K562 (cell line): ENCODE data around the gene NSMF.

Experiments used
- ATF1 ChIP-seq, 2 experiments: fragments of 450-650 bp in 1 of 2; IDR thresholded peaks; 2 replicates each; pipeline ENCODE4 v1.6.1; 2016; ENCODE audit warnings: missing compliant biosample characterization in 1 of 2, missing genetic modification characterization in 1 of 2
- ATF2 ChIP-seq: sonication (generic); formaldehyde crosslinking; IDR thresholded peaks from 2 replicates; pipeline ENCODE4 v1.8.1; 2022; ENCODE audit warnings: missing genetic modification reagents
- CBX5 ChIP-seq: IDR thresholded peaks from 2 replicates; pipeline ENCODE4 v1.6.1; 2014; ENCODE audit warnings: low read depth, borderline replicate concordance
- ETV6 ChIP-seq, 3 experiments: fragments of 150-350 bp in 1 of 3; sonication (generic) in 1 of 3; formaldehyde crosslinking in 1 of 3; IDR thresholded peaks; 2 replicates each; pipeline versions ENCODE4 v1.6.1 to v1.8.0; 2014 to 2022; ENCODE audit warnings: borderline replicate concordance in 2 of 3, low read depth in 2 of 3, antibody characterized with exemption in 1 of 3, low read length in 1 of 3, mild to moderate bottlenecking in 1 of 3, missing genetic modification reagents in 1 of 3
- EZH2 ChIP-seq: IDR thresholded peaks from 2 replicates; pipeline ENCODE4 v1.6.1; 2012; ENCODE audit warnings: low read depth, mild to moderate bottlenecking, inconsistent platforms, low read length, borderline replicate concordance
- FOS ChIP-seq: IDR thresholded peaks from 3 replicates; pipeline ENCODE4 v1.6.1; 2011; ENCODE audit not compliant: insufficient read length; ENCODE audit errors: extremely low read depth
- GTF2B ChIP-seq: IDR thresholded peaks from 2 replicates; pipeline ENCODE4 v1.6.1; 2011; ENCODE audit not compliant: insufficient read length; ENCODE audit errors: extremely low read depth
- LEF1 ChIP-seq: fragments of 450-650 bp; IDR thresholded peaks from 2 replicates; pipeline ENCODE4 v1.6.1; 2016; ENCODE audit warnings: mild to moderate bottlenecking
- SOX6 ChIP-seq: fragments of 450-650 bp; IDR thresholded peaks from 2 replicates; pipeline ENCODE4 v1.6.1; 2014; ENCODE audit warnings: mild to moderate bottlenecking
- YY1 ChIP-seq, 3 experiments: IDR thresholded peaks; 2 replicates each; pipeline ENCODE4 v1.6.1; 2011; ENCODE audit warnings: low read length in 2 of 3, mild to moderate bottlenecking in 2 of 3, moderate library complexity in 2 of 3, borderline replicate concordance in 1 of 3, control low read depth in 1 of 3, low read depth in 1 of 3; ENCODE audit not compliant: insufficient read depth in 3 of 3, insufficient replicate concordance in 2 of 3, control insufficient read depth in 1 of 3, insufficient read length in 1 of 3; ENCODE audit errors: extremely low read depth in 1 of 3
- ZBTB40 ChIP-seq, 2 experiments: fragments of 450-650 bp in 1 of 2; sonication (generic) in 1 of 2; formaldehyde crosslinking in 1 of 2; IDR thresholded peaks; 2 replicates each; pipeline versions ENCODE4 v1.7.1 to v1.9.0; 2016 to 2022; ENCODE audit warnings: inconsistent platforms in 1 of 2, mild to moderate bottlenecking in 1 of 2, missing genetic modification reagents in 1 of 2
- ZC3H11A ChIP-seq: IDR thresholded peaks from 2 replicates; pipeline ENCODE4 v1.6.1; 2012; ENCODE audit warnings: low read depth, low read length, improper control_type of control experiment

- TF ChIP-seq ATF1 (CRISPR knock-in tag; IDR thresholded peaks at IDR 0.05) (no peak), ATF1 (tag; IDR thresholded peaks at IDR 0.05) (no peak), ZBTB40 (IDR thresholded peaks at IDR 0.05) (no peak), ZBTB40 (CRISPR knock-in tag; IDR thresholded peaks at IDR 0.05) (no peak), CBX5 (no peak), YY1 (IDR thresholded peaks at IDR 0.05; ENCODE audit: borderline replicate concordance in 1 of 3, control insufficient read depth in 1 of 3, extremely low read depth in 1 of 3, insufficient read depth in 3 of 3, insufficient read length in 1 of 3, insufficient replicate concordance in 2 of 3, low read depth in 1 of 3, low read length in 2 of 3) (no peak), GTF2B (no peak), ETV6 (IDR thresholded peaks at IDR 0.05; ENCODE audit: borderline replicate concordance in 1 of 2, low read depth in 2 of 2, low read length in 1 of 2) (no peak), ETV6 (CRISPR knock-in tag; IDR thresholded peaks at IDR 0.05; ENCODE audit: borderline replicate concordance) (no peak), EZH2 (no peak), ATF2 (CRISPR knock-in tag) (no peak), ZC3H11A (no peak), FOS (no peak), LEF1 (no peak), SOX6 (no peak)
These were observed 37.7 kb upstream of the NSMF start for GRCh38 chr9:137496601-137497375.
